ENCODE measurements around the gene IL19. TPM values are rescaled to one million over a fixed set of nuclear protein-coding genes. Genes with fewer than 3 reads are reported as not detected.

Gene IL19
- total RNA-seq, 1 donor from 2014 or later, result not detected

- TF ChIP-seq CTCF (IDR thresholded peaks at IDR 0.05), result no peak
- intact Hi-C loops (cut with DNase I), result no loop called here
- Histone ChIP-seq H3K36me3 (no peaks in the 10 kb centered on the region), H3K27ac (no peak overlapping the region), H3K4me1 (no peaks in the 10 kb centered on the region), H3K9me3 (no peaks in the 10 kb centered on the region), H3K4me3 (no peak overlapping the region), H3K27me3 (no peaks in the 10 kb centered on the region)
- no peak for DNase-seq (ENCODE audit: low spot score in 2 of 2)
These were observed 65.5 kb downstream of the IL19 start for GRCh38 chr1:206836111-206836510.

- peak in 1 of 2 donors; percentile 7 for DNase-seq (ENCODE audit: low spot score in 2 of 2)
- intact Hi-C loops (cut with DNase I), result no loop called here
- Histone ChIP-seq H3K27me3 (no peaks in the 10 kb centered on the region), H3K27ac (no peak overlapping the region), H3K36me3 (no peaks in the 10 kb centered on the region), H3K9me3 (no peaks in the 10 kb centered on the region), H3K4me3 (no peak overlapping the region), H3K4me1 (no peaks in the 10 kb centered on the region)
- no peak for TF ChIP-seq CTCF (IDR thresholded peaks at IDR 0.05)
These were observed 68.5 kb downstream of the IL19 start for GRCh38 chr1:206839006-206839560.

- Histone ChIP-seq H3K4me3 (no peak overlapping the region), H3K27ac (no peak overlapping the region), H3K36me3 (no peaks in the 10 kb centered on the region), H3K9me3 (no peaks in the 10 kb centered on the region), H3K27me3 (no peaks in the 10 kb centered on the region), H3K4me1 (no peaks in the 10 kb centered on the region)
- intact Hi-C loops (cut with DNase I), result no loop called here
- TF ChIP-seq CTCF (IDR thresholded peaks at IDR 0.05), result no peak
- DNase-seq (ENCODE audit: low spot score in 2 of 2), result peak in 1 of 2 donors; percentile 48
These were observed 69.3 kb downstream of the IL19 start for GRCh38 chr1:206839857-206840256.

GRCh38 chr1:206841609-206842323 is 71.2 kb downstream of the IL19 start:
- peak in 1 of 2 donors; percentile 13 for DNase-seq (ENCODE audit: low spot score in 2 of 2)

GRCh38 chr1:206842854-206843253 is 72.3 kb downstream of the IL19 start:
- H3K36me3 ChIP-seq, result no peaks in the 10 kb centered on the region
- intact Hi-C loops (cut with DNase I), result no loop called here
- no peaks in the 10 kb centered on the region for H3K9me3 ChIP-seq
- H3K27ac ChIP-seq, result no peak overlapping the region
- no peaks in the 10 kb centered on the region for H3K4me1 ChIP-seq
- TF ChIP-seq CTCF (IDR thresholded peaks at IDR 0.05), result no peak
- H3K27me3 ChIP-seq, result no peaks in the 10 kb centered on the region
- DNase-seq (ENCODE audit: low spot score in 2 of 2), result no peak
- H3K4me3 ChIP-seq, result no peak overlapping the region

More at GRCh38 chr1:206841609-206842323, 71.2 kb downstream of the IL19 start:
- Histone ChIP-seq H3K9me3 (no peaks in the 10 kb centered on the region), H3K27me3 (no peaks in the 10 kb centered on the region), H3K4me3 (no peak overlapping the region), H3K27ac (no peak overlapping the region), H3K4me1 (no peaks in the 10 kb centered on the region), H3K36me3 (no peaks in the 10 kb centered on the region)
- intact Hi-C loops (cut with DNase I), result no loop called here
- no peak for TF ChIP-seq CTCF (IDR thresholded peaks at IDR 0.05)

Data from ascending aorta (tissue), 2 donors.